Activated naive CD4-positive, alpha-beta T cell treated with anti-CD3 and anti-CD28 coated beads, Interleukin-2, amount 50 U/mL, for 72 hours (primary cell): ENCODE data around the gene MAVS. TPM values are rescaled to one million over a fixed set of nuclear protein-coding genes. Genes with fewer than 3 reads are reported as not detected.
"Not testable (repeated sequence)": the region's sequence is repeated elsewhere in the genome, so short reads cannot be mapped to it uniquely, and the experiment has no call there.

Experiments
- ATAC-seq, 2 donors: fragments of 150-1000 bp; cut with Tn5 transposase; 2 replicates each; pipeline ENCODE4 v1.10.0; 2021; ENCODE audit warnings: mild to moderate bottlenecking in 2 of 2, moderate library complexity in 2 of 2
- DNase-seq, 2 donors: peaks; one replicate each; pipeline ENCODE4 v3.0.0; 2021 to 2022; ENCODE audit warnings: low spot score in 2 of 2
- H3K27ac Mint-ChIP-seq, 2 donors: one replicate each; pipeline ENCODE4 v1.8.0; 2022; ENCODE audit warnings: mild to moderate bottlenecking in 2 of 2, mixed read lengths in 2 of 2
- H3K36me3 Mint-ChIP-seq, 2 donors: one replicate each; pipeline ENCODE4 v1.8.0; 2022; ENCODE audit warnings: mixed read lengths in 2 of 2
- H3K9me3 Mint-ChIP-seq, 2 donors: one replicate each; pipeline ENCODE4 v1.8.0; 2022; ENCODE audit warnings: mixed read lengths in 2 of 2
- total RNA-seq, 2 donors: library from RNA; stranded (reverse); gene quantifications; one replicate each; pipeline ENCODE4 v1.2.3, GENCODE V29; 2022

Gene MAVS
- total RNA-seq, 2 donors from 2014 or later = 22.5 to 30.1 TPM

- Mint-ChIP-seq H3K27ac (no peak overlapping the region), H3K36me3 (no peaks in the 10 kb centered on the region), H3K9me3 (no peaks in the 10 kb centered on the region)
- no peak for DNase-seq
- ATAC-seq = no peak
Observed at GRCh38 chr20:3828798-3829197, 17.8 kb upstream of the MAVS start.

- H3K36me3 Mint-ChIP-seq, H3K9me3 Mint-ChIP-seq, H3K27ac Mint-ChIP-seq, ATAC-seq, DNase-seq: not testable (repeated sequence)
Observed at GRCh38 chr20:3829891-3830290, 16.7 kb upstream of the MAVS start.

DNA sequence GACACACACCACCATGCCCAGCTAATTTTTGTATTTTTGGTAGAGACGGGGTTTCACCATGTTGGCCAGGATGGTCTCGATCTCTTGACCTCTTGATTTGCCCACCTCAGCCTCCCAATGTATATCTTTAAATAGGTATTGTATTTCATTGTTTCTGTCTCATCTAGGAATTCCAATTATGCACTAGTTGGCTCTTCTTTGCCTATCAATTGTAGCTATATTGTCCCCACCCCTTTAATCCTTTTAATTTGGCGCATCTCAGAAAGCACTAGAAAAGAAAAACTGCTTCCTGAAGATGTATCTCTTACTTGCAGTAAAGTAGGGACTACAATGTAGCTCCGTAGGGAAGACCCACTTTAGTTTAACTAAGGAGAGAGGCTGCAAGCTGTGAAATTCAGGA, 10.5 kb upstream of the MAVS start:
- no peak for ATAC-seq
- no peak for DNase-seq
- Mint-ChIP-seq H3K9me3 (no peaks in the 10 kb centered on the region), H3K27ac (no peak overlapping the region), H3K36me3 (no peaks in the 10 kb centered on the region)

DNA sequence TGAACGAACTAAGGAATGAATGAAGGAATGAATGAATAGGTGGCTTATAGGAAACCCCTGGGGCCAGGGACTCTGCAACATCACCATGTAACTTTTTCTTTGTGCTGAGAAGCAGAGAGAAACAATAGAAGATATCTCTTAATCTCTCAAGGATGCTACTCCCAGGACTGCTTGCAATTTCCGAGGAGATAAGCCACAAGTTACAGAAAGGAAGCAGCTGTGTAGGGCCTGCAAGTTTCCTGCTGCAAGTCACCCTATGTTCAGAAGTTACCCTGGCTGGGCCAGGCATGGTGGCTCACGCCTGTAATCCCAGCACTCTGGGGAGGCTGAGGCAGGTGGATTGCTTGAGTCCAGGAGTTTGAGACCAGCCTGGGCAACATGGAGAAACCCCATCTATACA, 7.3 kb upstream of the MAVS start:
- Mint-ChIP-seq H3K27ac (peak overlapping the region in 1 of 2 donors; percentile 94), H3K9me3 (no peaks in the 10 kb centered on the region)

GRCh38 chr20:3840201-3840600, 6.4 kb upstream of the MAVS start:
- DNase-seq, H3K27ac Mint-ChIP-seq, H3K9me3 Mint-ChIP-seq, ATAC-seq, H3K36me3 Mint-ChIP-seq: not testable (repeated sequence)

More for the DNA sequence above, 7.3 kb upstream of the MAVS start:
- no peaks in the 10 kb centered on the region for H3K36me3 Mint-ChIP-seq
- DNase-seq (no peak), ATAC-seq (peak in 1 of 2 donors; percentile 30)

DNA sequence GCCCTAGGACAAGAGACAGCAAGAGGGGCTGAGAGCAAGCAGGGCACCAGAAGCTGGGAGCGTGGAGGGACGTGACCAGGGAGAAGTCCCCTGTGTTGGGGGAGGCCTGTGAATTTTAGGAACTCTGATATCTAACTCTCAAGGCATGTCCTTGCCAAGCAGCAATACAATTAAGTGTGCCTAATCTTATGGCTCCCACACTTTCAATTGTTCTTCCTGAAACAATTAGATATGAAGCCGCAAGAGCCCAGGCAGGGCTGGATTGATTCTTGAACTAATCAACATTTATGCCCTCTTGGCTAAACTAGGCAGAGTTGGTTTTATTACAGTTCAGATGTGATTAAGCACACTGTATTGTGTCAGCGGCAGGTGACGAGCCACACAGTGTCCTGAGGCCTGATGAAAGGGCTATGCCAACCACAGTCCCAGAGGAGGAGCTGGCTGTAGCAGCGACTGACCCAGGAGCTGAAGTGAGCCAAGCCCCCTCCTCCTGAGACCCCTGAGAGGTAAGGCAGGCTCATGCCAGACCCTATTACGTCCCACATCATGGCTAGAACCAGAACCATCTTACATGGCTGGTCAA, 4.2 kb upstream of the MAVS start:
- Mint-ChIP-seq H3K36me3 (peaks cover 0 to 4% of the 10 kb centered on the region in 2 donors), H3K9me3 (no peaks in the 10 kb centered on the region), H3K27ac (no peak overlapping the region)
- ATAC-seq = no peak
- DNase-seq = no peak

DNA sequence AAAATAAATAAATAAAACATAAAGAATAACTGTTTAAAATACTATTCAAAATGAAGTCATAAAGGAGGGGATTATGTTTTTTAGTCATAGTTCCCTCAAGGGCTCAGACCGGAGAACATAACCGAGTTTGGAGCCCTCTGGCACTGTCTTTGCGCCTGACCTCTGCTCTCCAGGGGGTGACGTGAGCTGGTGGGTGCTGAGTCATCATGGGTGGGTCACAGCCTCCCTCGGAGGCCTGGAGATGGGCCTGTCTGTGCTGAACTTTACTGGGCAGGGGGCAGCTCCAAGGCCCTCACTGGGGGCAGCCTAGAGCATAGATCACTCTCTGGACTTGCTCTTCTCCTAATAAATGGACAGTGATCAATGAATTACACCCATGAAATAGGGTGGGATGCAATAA, 3.1 kb upstream of the MAVS start:
- Mint-ChIP-seq H3K9me3 (no peaks in the 10 kb centered on the region), H3K36me3 (peaks cover 0 to 6% of the 10 kb centered on the region in 2 donors), H3K27ac (no peak overlapping the region)
- DNase-seq (no peak), ATAC-seq (no peak)

DNA sequence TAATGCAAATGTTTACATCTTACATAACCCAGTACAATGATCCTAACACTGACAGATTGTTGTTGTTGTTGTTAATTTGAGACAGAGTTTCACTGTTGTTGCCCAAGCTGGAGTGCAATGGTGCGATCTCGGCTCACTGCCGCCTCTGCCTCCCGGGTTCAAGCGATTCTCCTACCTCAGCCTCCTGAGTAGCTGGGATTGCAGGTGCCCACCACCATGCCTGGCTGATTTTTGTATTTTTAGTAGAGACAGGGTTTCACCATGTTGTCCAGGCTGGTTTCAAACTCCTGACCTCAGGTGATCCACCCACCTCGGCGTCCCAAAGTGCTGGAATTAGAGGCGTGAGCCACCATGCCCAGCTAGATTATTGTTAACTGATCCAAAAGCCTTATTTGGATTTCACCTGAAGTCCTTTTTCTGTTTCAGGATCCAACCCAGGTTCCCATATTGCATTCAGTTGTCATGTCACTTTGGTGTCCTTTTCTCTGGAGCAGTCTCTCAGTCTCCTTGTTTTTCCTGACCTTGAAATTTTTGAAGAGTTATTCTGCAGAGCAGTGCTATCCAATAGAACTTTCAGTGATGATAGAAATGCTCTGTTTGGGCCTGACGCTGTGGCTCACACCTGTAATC, 2.5 kb upstream of the MAVS start:
- not testable (repeated sequence) for H3K36me3 Mint-ChIP-seq, DNase-seq, ATAC-seq, H3K27ac Mint-ChIP-seq, H3K9me3 Mint-ChIP-seq

- Mint-ChIP-seq H3K9me3 (no peaks in the 10 kb centered on the region), H3K36me3 (peaks cover 0 to 6% of the 10 kb centered on the region in 2 donors), H3K27ac (peak overlapping the region; percentile 93 to 95)
- DNase-seq = peak in 1 of 2 donors; percentile 20
- no peak for ATAC-seq
Observed at GRCh38 chr20:3846378-3846739, 275 bp upstream of the MAVS start.

DNA sequence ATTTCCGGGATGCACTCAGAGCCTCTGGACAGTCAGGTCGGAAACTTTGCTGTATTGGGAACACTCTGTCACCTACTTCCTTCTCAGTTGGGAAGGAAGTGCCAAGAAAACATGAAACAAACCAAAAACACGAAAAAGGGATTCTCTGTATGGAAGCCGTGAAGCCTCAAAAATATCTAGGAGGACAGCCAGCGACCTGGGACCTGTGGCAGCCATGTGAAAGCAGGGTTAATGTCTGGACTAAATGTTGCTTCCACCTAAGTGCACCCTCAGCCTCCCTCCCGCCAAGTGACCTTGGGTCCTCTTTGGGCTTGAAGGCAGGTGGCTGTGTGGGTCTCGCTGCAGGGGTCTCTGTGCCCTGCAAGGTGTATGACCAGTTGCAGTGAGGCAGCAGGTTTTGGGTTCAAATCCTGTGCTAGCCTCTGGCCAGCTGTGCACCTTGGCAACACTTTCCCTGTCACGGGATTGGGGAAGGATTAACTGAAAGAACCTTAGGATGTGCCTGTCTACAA, 851 bp downstream of the MAVS start:
- H3K9me3 Mint-ChIP-seq = no peaks in the 10 kb centered on the region
- no peak for DNase-seq
- no peak for ATAC-seq
- peak overlapping the region; percentile 93 to 95 for H3K27ac Mint-ChIP-seq
- H3K36me3 Mint-ChIP-seq = peaks cover 0 to 6% of the 10 kb centered on the region in 2 donors

DNA sequence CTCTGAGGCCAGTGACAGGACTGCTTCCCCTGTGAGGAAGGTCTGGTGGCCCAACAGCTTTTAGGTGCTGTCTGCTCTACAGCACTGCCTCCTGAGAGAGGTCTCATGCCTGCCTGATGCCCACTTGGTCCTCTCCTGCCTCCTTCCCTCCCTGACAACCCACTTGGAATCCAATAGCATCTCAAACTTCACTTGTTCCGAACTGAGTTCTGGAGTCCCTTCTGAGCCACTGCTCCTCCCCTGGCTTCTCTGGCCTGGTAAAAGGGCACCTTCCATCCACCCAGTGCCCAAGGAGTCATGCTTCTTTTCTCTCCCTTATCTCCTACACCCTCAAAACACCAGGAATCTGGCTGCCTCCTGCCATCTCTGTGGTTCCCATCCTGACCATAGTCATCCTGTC, 1.9 kb downstream of the MAVS start:
- H3K36me3 Mint-ChIP-seq = peaks cover 0 to 6% of the 10 kb centered on the region in 2 donors
- DNase-seq (no peak), ATAC-seq (no peak)
- peak overlapping the region; percentile 55 to 81 for H3K27ac Mint-ChIP-seq
- no peaks in the 10 kb centered on the region for H3K9me3 Mint-ChIP-seq

- Mint-ChIP-seq H3K27ac (no peak overlapping the region), H3K36me3 (peaks cover 7 to 22% of the 10 kb centered on the region in 2 donors), H3K9me3 (no peaks in the 10 kb centered on the region)
- ATAC-seq (peak; percentile 30 to 45), DNase-seq (no peak)
Observed at GRCh38 chr20:3854462-3854871, 7.8 kb downstream of the MAVS start.

DNA sequence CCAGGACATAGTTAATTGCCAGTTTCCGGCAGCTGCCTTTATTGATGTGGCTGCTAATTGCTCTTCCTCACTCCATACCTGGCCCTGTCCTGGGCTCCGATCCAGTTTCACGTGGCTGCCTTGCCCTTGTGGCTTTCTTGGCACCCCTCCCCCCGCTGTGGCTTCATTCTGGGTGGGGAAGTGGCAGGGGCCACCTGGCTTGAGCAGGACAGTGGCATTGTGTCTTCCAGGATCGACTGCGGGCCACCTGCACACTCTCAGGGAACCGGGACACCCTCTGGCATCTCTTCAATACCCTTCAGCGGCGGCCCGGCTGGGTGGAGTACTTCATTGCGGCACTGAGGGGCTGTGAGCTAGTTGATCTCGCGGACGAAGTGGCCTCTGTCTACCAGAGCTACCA, 10.8 kb downstream of the MAVS start:
- DNase-seq (no peak), ATAC-seq (no peak)
- Mint-ChIP-seq H3K9me3 (no peaks in the 10 kb centered on the region), H3K36me3 (peaks cover 7 to 38% of the 10 kb centered on the region in 2 donors), H3K27ac (peak overlapping the region in 1 of 2 donors; percentile 37)

GRCh38 chr20:3858689-3859088, 12.1 kb downstream of the MAVS start:
- H3K27ac Mint-ChIP-seq = no peak overlapping the region
- H3K9me3 Mint-ChIP-seq = no peaks in the 10 kb centered on the region
- DNase-seq (no peak), ATAC-seq (no peak)
- H3K36me3 Mint-ChIP-seq = peaks cover 7 to 47% of the 10 kb centered on the region in 2 donors

- ATAC-seq (no peak), DNase-seq (no peak)
- H3K36me3 Mint-ChIP-seq = peaks cover 7 to 38% of the 10 kb centered on the region in 2 donors
- no peaks in the 10 kb centered on the region for H3K9me3 Mint-ChIP-seq
- peak overlapping the region in 1 of 2 donors; percentile 85 for H3K27ac Mint-ChIP-seq
Observed at GRCh38 chr20:3861191-3861590, 14.6 kb downstream of the MAVS start.

GRCh38 chr20:3862333-3862732, 15.7 kb downstream of the MAVS start:
- DNase-seq (no peak), ATAC-seq (no peak)
- Mint-ChIP-seq H3K27ac (no peak overlapping the region), H3K9me3 (no peaks in the 10 kb centered on the region), H3K36me3 (peaks cover 2 to 32% of the 10 kb centered on the region in 2 donors)

DNA sequence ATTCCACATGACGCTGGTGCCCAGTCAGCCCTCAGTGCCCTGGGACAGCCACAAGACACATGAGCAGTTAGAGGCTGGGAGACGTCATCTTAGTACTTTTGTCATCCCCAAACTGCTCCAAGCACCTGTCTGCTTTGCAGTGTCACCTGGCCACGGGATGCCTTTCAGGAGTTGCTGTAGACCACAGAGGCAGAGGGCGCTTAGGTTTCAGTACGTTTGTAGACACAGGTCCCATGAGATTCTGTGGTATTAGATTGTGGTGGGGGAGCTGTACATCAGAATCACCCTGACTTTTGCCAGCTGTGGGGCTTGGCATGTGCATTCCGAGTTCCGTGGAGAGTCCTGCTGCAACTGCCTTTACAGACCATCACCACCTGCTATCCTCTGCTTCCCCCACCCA, 16.7 kb downstream of the MAVS start:
- no peak for DNase-seq
- ATAC-seq = no peak
- Mint-ChIP-seq H3K27ac (peak overlapping the region in 1 of 2 donors; percentile 82), H3K36me3 (peaks cover 0 to 25% of the 10 kb centered on the region in 2 donors), H3K9me3 (no peaks in the 10 kb centered on the region)

GRCh38 chr20:3864518-3864917, 17.9 kb downstream of the MAVS start:
- H3K36me3 Mint-ChIP-seq = peaks cover 0 to 25% of the 10 kb centered on the region in 2 donors
- DNase-seq (no peak), ATAC-seq (no peak)
- peak overlapping the region; percentile 74 to 82 for H3K27ac Mint-ChIP-seq
- no peaks in the 10 kb centered on the region for H3K9me3 Mint-ChIP-seq
